WTC11 (cell line): ENCODE measurements around the gene ITPKC.

Source experiments
- CREB1 ChIP-seq: sonication (generic); formaldehyde crosslinking; IDR thresholded peaks from 2 replicates; pipeline ENCODE4 v1.8.0; 2023; ENCODE audit warnings: mild to moderate bottlenecking, missing genetic modification reagents
- ZNF121 ChIP-seq: sonication (generic); formaldehyde crosslinking; IDR thresholded peaks from 2 replicates; pipeline ENCODE4 v1.8.0; 2023; ENCODE audit warnings: missing genetic modification reagents
- TF ChIP-seq, protein P1 (sequence below): fragments of 200-600 bp; IDR thresholded peaks from 2 replicates; pipeline ENCODE4 v1.8.0; 2022; ENCODE audit warnings: antibody characterized with exemption
- TF ChIP-seq, protein P2 (sequence below): sonication (generic); formaldehyde crosslinking; IDR thresholded peaks from 2 replicates; pipeline ENCODE4 v1.8.1; 2023; ENCODE audit warnings: mild to moderate bottlenecking, missing genetic modification reagents, moderate library complexity

DNA sequence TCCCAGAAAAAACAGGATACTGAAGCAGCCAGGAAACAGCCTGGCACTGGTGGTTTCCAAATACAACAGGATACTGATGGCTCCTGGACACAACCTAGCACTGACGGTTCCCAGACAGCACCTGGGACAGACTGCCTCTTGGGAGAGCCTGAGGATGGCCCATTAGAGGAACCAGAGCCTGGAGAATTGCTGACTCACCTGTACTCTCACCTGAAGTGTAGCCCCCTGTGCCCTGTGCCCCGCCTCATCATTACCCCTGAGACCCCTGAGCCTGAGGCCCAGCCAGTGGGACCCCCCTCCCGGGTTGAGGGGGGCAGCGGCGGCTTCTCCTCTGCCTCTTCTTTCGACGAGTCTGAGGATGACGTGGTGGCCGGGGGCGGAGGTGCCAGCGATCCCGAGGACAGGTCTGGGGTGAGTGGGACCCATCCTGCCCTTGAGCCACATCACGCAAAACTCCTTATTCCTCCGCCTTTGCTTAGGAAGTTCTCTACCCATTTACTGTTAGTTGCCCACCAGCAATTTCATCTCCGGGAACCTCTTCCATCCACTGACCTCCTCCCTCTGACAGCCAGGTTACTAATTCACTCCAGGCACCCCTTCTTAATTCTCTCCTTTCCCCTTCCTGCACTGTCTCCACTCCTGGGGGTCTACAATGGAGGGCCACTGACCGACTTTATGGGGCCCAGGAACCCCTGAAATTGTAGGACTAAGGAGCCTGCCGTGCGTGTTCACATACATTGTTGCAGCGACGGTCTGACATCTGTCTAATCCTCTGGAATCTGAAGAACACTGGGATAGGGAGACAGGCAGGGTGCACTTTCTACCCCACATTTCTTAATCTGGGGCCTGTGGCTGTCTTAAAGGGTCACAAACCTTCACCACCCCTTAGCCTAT is 1.2 kb downstream of the ITPKC start:
- TF ChIP-seq, protein P1, sequence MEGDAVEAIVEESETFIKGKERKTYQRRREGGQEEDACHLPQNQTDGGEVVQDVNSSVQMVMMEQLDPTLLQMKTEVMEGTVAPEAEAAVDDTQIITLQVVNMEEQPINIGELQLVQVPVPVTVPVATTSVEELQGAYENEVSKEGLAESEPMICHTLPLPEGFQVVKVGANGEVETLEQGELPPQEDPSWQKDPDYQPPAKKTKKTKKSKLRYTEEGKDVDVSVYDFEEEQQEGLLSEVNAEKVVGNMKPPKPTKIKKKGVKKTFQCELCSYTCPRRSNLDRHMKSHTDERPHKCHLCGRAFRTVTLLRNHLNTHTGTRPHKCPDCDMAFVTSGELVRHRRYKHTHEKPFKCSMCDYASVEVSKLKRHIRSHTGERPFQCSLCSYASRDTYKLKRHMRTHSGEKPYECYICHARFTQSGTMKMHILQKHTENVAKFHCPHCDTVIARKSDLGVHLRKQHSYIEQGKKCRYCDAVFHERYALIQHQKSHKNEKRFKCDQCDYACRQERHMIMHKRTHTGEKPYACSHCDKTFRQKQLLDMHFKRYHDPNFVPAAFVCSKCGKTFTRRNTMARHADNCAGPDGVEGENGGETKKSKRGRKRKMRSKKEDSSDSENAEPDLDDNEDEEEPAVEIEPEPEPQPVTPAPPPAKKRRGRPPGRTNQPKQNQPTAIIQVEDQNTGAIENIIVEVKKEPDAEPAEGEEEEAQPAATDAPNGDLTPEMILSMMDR, result no peak
- TF ChIP-seq CREB1 (CRISPR knock-in tag) (no peak), ZNF121 (CRISPR knock-in tag) (no peak)
- TF ChIP-seq, protein P2, sequence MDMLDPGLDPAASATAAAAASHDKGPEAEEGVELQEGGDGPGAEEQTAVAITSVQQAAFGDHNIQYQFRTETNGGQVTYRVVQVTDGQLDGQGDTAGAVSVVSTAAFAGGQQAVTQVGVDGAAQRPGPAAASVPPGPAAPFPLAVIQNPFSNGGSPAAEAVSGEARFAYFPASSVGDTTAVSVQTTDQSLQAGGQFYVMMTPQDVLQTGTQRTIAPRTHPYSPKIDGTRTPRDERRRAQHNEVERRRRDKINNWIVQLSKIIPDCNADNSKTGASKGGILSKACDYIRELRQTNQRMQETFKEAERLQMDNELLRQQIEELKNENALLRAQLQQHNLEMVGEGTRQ (CRISPR knock-in tag), result no peak
